Epithelial cell of esophagus (primary cell): ENCODE data around the gene EIF3A.
A peak's percentile ranks its signal among the peaks of the same experiment; 100 is the strongest.
"Not testable (repeated sequence)": the region's sequence is repeated elsewhere in the genome, so short reads cannot be mapped to it uniquely, and the experiment has no call there.

ENCODE experiments used
- DNase-seq: peaks from one replicate; pipeline ENCODE4 v3.0.0; 2010; ENCODE audit warnings: low read depth
- H3K4me3 ChIP-seq: 2 replicates; pipeline ENCODE4 v1.5.1; 2011; ENCODE audit warnings: mild to moderate bottlenecking, low read length, control low read depth
- TF ChIP-seq, protein P1 (sequence below): IDR thresholded peaks from 2 replicates; pipeline ENCODE4 v1.5.1; 2011; ENCODE audit warnings: low read depth, mild to moderate bottlenecking, low read length, control low read depth, inconsistent platforms; ENCODE audit not compliant: insufficient read depth; ENCODE audit errors: missing control alignments

The EIF3A gene

GRCh38 chr10:119116326-119116951 is 35.8 kb upstream of the EIF3A start:
- no peak overlapping the region for H3K4me3 ChIP-seq
- TF ChIP-seq, protein P1, sequence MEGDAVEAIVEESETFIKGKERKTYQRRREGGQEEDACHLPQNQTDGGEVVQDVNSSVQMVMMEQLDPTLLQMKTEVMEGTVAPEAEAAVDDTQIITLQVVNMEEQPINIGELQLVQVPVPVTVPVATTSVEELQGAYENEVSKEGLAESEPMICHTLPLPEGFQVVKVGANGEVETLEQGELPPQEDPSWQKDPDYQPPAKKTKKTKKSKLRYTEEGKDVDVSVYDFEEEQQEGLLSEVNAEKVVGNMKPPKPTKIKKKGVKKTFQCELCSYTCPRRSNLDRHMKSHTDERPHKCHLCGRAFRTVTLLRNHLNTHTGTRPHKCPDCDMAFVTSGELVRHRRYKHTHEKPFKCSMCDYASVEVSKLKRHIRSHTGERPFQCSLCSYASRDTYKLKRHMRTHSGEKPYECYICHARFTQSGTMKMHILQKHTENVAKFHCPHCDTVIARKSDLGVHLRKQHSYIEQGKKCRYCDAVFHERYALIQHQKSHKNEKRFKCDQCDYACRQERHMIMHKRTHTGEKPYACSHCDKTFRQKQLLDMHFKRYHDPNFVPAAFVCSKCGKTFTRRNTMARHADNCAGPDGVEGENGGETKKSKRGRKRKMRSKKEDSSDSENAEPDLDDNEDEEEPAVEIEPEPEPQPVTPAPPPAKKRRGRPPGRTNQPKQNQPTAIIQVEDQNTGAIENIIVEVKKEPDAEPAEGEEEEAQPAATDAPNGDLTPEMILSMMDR: no peak
- DNase-seq: no peak

- no peak for DNase-seq
- H3K4me3 ChIP-seq: no peak overlapping the region
- TF ChIP-seq, protein P1: no peak
These were observed 35.3 kb upstream of the EIF3A start for GRCh38 chr10:119115926-119116325.

GRCh38 chr10:119113751-119114732 is 33.4 kb upstream of the EIF3A start:
- DNase-seq: peak; percentile 65
- no peak overlapping the region for H3K4me3 ChIP-seq

DNA sequence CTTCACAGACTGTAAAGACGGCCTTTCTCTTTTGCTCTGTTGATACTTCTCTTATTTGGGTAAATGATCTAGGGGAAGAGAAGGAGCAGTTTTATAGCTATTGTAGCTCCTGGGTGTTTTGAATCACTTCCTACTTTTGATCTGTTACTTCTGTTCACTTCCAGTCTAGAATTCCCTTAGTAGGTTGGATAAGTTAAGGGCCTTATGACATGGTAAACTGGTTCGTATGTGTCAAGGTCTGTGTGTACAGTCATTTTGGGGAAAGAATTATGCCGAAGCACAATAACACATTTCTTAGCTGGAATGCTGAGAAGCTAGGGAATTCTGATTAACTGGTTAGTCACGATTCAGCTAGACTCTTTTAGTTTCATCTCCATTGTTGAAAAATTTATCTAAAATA is 31.4 kb upstream of the EIF3A start:
- TF ChIP-seq, protein P1: no peak
- H3K4me3 ChIP-seq: no peak overlapping the region
- DNase-seq: no peak

More at GRCh38 chr10:119113751-119114732, 33.4 kb upstream of the EIF3A start:
- TF ChIP-seq, protein P1: no peak

DNA sequence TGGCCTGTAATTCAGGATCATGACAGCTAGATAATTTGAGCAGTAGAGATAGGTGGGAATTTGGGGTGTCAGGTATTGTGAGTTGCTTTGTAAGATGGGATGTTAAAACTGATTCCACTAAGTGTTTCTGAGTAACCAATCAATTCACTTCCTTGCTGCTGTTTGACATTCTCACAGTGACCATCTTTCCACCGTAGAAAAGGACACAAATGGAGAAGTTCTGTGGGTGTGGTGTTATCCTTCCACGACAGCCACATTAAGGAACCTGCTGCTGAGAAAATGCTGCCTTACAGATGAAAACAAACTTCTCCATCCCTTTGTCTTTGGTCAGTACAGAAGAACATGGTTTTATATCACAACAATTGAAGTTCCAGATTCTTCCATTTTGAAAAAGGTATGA is 27.2 kb upstream of the EIF3A start:
- H3K4me3 ChIP-seq, DNase-seq: not testable (repeated sequence)

DNA sequence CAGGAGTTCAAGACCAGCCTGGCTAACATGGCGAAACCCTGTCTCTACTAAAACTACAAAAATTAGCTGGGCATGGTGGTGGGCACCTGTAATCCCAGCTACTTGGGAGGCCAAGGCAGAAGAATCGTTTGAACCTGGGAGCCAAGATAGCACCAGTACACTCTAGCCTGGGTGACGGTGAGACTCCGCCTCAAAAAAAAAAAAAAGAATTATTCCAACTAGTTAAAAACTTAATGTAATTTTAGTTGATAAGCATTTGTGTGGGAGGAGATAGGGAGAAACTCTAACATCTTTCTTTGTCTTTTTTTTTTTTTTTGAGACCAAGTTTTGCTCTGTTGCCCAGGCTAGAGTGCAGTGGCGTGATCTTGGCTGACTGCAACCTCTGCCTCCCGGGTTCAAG is 26.5 kb upstream of the EIF3A start:
- H3K4me3 ChIP-seq, DNase-seq: not testable (repeated sequence)

DNA sequence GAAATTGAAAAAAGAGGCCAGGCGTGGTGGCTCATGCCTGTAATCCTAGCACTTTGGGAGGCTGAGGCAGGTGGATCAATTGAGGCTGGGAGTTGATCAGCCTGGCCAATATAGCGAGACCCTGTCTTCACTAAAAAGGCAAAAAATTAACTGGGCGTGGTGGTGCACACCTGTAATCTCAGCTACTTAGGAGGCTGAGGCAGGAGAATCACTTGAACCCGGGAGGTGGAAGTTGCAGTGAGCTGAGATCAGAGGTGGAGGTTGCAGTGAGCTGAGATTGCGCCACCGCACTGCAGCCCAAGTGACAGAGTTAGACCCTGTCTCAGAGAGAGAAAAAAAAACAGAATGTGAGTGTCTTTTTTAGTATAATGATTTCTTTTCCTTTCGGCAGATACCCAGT is 25.3 kb upstream of the EIF3A start:
- not testable (repeated sequence) for H3K4me3 ChIP-seq, DNase-seq

DNA sequence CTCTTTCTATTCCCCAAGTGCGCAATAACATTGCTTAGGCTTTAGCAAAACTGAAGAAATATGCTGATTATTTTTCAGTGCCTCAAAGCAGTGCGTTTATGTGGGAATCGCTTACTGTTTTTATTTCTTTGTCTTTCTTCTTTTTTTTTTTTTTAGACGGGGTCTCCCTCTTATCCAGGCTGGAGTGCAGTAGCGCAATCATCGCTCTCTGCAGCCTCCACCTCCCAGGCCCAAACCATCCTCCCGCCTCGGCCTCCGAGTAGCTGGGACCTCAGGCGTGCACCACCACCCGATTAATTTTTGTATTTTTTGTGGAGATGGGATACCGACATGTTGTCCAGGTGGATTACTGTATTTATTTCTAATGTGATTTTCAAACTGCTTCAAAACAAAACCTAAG is 24.5 kb upstream of the EIF3A start:
- TF ChIP-seq, protein P1: no peak
- H3K4me3 ChIP-seq: peak overlapping the region; percentile 72
- no peak for DNase-seq
